Nucleus accumbens (tissue), 56 donors: Measurements from ENCODE around the gene EFHB.
"Not testable (repeated sequence)": the region's sequence is repeated elsewhere in the genome, so short reads cannot be mapped to it uniquely, and the experiment has no call there.

Experiments used
- DNase-seq, 56 donors: peaks; one replicate each; lab custom pipeline; 2025; lab: John Stamatoyannopoulos, UW

The EFHB gene

DNA sequence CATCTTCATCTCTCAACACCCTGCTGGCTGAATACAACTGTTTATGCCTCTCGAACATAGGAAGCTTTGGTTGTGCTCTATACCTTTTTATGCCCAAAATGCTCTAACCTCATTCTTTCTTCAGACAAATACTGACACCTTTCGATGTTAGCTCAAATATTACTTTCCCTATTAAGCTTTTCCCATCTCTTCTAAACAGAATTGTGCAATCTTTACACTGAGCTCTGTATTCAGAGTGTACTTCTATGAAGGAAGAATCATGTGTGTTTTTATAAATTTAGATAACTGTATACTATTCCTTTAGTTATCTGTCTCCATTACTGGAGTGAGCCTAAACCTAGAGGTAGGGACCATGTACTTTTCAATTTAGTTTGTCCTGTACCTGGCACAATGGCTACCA is 1.6 kb downstream of the EFHB start:
- DNase-seq, result no peak

DNA sequence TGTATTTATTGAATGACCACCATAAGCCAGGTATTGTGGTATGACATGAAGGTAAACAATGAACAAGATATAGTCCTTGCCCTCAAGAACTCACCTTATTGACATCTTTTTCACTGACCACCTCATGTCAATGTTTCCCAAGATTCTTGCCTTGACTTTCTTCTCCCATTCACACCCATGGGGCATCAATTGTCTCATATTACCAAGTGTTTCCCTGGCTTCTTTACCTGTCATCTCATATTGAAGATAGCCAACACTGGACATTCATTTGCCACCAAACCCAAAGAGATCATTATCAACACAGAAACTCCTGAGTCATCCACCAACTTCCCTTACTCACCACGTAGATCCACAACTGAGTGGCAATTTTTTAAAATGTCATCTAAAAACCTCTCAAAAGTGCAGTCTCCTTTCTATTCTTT is 2.2 kb downstream of the EFHB start:
- DNase-seq, result no peak

GRCh38 chr3:19931180-19931692 is 2.8 kb downstream of the EFHB start:
- DNase-seq, result peak in 3 of 56 donors; percentile 1 to 5 (median 1)

DNA sequence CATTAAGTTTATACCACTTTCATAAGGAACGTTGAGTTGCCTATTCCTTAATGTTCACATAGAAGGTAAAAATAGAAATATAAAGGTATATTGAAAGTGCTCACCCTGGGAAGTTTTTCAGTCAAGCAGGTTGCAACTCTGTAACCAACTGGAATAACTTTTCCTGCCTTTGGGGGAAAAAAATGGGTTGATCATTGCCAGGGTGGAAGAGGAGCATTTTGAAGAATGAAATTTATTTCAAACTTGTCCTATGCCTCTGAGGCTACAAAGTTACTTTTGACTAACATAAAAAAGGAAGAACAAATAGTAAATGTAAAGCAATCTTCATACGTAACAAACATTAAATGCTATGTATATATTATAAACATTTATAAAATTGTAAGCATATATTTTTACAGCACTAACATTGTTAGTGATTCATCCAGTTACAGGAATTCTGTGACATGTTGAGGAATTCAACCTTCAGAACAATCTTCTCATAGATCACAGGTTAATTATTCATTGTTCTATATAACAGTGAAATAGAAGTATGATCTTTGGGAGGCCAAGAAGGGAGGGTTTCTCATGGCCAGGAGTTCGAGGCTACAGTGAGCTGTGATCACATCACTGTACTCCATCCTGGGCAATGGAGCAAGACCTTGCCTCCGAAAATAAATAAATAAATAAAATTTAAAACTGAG is 13.5 kb downstream of the EFHB start:
- no peak for DNase-seq

- DNase-seq, result no peak
These were observed 16.9 kb downstream of the EFHB start for GRCh38 chr3:19917167-19917566.

DNA sequence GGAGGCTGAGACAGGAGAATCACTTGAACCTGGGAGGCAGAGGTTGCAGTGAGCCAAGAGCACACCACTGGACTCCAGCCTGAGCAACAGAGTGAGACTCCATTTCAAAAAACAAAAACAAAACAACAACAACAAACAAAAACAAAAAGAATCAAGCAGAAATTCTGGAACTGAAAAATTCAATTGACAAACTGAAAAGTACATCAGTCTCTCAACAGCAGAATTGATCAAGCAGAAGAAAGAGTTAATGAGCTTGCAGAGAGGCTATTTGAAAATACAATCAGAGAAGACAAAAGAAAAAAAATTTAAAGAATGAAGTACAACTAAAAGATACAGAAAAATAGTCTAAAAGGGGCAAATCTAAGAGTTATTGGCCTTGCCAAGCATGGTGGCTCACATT is 22.6 kb downstream of the EFHB start:
- no peak for DNase-seq

GRCh38 chr3:19907523-19907922 is 26.5 kb downstream of the EFHB start:
- no peak for DNase-seq

DNA sequence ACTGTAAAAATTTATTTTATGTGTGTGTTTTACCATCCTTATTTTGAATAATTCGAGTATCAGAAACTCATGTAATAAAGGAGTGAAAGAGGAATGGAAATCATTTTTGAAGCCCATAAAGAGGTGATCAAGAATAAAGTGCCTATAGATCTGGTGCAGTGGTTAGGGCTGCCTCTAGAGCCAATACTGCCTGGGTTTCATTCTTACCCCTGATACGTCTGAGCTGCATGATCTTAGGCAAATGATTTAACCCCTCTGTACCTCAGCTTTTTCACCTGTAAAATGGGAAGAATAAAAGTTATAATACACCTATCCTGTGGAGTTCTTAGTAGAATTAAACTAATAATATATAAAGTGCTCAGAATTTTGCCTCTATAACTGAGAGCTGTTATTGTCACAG is 30.4 kb downstream of the EFHB start:
- no peak for DNase-seq

- no peak for DNase-seq
These were observed 32.1 kb downstream of the EFHB start for GRCh38 chr3:19901918-19902317.

DNA sequence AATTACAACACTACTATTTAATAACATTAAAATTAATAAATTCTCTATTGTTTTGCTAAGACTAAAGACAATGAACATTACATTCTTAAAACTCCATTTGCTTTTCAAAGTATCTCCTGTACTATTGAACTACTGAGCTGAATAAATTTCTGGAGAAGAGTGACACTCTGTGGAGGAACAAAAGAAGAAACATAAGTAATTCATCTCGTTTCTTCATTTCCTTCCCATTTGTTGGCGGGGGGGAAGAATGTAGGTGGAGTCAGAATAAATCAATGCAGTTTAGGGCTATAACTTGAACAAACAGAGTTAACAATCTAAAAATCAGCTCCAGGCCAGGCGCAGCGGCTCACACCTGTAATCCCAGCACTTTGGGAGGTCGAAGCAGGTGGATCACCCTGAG is 32.7 kb downstream of the EFHB start:
- no peak for DNase-seq

- not testable (repeated sequence) for DNase-seq
These were observed 34.2 kb downstream of the EFHB start for GRCh38 chr3:19899833-19900232.

DNA sequence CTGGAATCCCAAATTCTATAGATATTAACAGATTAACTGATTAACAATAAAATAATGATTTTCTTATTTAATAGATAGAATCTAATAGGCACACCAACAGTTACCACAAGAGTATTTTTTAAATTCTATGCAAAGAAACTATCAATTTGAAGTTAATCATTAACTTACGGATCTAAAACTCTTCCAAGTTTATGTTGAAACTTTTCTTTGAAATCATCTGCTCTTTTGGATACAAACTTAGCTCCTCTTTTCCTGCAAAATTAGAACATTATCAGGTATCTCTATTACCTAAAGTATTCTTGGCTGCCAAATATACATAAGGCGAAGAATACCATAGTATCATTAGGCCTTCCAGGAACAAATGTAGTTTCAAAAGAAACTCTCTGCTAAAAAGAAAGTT is 34.8 kb downstream of the EFHB start:
- DNase-seq, result no peak

DNA sequence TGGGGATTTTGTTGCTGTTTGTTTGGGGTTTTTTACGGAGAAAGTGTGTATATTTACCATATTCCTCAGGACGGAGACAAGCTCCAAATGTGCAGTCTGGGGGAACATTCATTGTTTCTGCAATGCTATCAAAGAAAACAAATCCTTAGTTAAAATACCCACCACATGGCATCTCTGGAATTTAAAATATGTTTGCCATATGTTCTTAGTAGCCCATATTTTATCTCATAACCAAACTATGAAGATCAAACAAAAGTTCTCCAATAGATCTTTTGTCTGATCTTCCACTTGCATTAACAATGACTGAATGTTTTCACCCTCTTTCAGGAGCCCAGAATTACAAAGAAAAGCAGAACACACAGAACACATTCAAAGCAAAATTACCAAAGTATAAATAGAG is 35.3 kb downstream of the EFHB start:
- DNase-seq, result no peak

DNA sequence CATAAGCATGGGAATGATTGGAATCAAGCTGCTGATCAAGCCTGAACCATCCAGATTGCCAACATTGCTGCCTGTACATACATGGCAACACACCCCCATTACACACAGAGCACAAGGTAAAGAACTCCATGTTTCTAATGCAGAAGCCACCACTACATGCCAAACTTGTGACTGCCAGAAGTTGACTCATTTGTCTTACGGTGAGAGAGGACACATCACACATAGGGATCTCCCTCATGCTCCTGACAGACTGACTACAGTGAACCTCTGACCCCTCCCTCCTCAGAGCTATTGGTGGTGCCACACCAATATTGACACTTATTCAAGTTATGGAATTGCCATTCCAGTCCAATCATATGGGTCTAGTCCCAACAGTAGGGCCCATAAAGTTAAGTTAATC is 42.3 kb downstream of the EFHB start:
- no peak for DNase-seq

DNA sequence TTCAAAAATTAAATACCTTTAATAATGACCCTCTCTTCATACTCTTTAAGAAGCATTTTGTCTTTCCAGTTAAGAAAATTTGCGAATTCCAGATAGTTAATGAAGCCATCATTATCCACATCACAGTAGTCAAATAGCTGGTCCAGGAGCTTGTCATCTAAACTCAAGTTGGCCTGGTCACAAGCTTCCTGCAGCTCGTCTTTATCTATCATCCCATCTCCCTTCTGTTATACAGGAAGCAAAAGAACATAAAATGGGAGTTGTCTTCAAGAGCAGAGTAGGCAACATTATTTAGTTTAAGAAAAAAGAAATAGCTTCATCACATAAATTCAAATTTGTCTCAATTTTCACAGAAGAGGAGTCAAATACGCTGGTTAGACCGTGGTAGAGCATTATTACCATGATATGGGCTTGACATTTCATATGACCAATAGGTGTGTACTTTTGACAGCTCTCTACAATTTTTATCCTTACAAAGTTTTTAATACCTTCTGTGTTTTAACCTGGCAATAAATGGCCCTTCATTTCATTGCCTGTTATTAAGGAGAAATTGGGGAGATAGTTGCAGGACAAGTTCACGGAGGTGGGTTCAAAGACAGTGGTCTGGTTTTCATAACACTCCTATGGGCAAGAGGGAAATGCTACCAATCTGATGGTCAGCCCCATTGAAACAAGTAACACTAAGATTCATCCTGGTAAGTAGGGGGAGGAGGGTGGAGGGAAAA is 45.4 kb downstream of the EFHB start:
- DNase-seq, result no peak

GRCh38 chr3:19887122-19887521 is 46.9 kb downstream of the EFHB start:
- DNase-seq, result not testable (repeated sequence)

DNA sequence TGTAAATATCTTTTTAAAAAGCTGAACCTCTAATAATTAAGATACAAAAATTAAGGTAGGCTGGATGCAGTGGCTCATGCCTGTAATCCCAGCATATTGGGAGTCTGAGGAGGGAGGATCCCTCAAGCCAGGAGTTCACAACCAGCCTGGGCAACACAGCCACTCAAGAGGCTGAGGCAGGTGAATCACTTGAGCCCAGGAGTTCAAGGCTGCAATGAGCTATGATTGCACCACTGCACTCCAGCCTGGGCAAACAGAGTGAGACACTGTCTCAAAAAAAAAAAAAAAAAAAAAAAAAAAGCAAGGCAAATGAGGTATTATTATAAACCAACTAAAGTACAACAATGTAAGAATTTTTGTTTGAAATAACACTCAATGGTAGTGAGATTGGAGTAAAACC is 47.6 kb downstream of the EFHB start:
- DNase-seq, result no peak

GRCh38 chr3:19885468-19885867 is 48.5 kb downstream of the EFHB start:
- peak in 1 of 56 donors; percentile 1 for DNase-seq

DNA sequence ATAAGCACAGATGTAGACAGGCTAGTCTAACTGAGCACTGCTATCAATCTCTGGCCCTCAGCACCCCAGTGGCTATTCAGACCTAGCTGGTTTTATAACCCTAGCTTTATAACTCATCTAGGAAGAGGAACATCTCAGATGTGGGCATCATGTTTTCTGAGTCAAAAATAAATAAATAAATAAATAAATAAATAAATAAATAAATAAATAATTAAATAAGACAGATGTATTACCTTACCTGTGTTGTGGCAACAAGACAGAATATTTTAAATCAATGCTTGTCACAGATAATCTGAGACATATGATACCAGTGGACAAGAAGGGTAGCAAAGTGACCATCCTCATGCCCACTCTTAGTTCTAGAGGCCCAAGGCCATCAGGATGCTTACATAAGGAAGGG is 52.2 kb downstream of the EFHB start:
- DNase-seq, result no peak

GRCh38 chr3:19881036-19881435 is 53.0 kb downstream of the EFHB start:
- no peak for DNase-seq

DNA sequence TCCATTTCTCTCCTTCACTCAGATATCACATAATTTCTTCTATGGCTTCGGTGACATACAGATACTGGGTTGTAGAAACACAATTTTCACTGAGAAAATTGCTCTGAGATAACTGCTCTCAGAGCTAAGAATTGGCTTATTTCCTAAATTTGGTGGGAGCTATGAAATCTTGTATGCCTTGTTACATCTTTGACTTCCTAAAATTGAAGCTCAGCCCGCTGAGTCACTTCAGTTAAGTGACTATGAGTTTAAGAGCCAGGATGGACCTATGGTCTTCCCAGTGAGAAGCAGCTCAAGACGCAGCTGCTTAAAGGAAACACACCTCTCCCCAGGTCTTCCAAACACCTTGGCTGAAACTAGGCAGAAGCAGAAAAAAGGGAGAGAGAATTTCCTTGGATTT is 56.4 kb downstream of the EFHB start:
- DNase-seq, result no peak

- peak in 42 of 56 donors; percentile 2 to 69 (median 31) for DNase-seq
These were observed 67.2 kb downstream of the EFHB start for GRCh38 chr3:19866751-19867347.
